ENCODE results near the gene HEMK1.

DNA sequence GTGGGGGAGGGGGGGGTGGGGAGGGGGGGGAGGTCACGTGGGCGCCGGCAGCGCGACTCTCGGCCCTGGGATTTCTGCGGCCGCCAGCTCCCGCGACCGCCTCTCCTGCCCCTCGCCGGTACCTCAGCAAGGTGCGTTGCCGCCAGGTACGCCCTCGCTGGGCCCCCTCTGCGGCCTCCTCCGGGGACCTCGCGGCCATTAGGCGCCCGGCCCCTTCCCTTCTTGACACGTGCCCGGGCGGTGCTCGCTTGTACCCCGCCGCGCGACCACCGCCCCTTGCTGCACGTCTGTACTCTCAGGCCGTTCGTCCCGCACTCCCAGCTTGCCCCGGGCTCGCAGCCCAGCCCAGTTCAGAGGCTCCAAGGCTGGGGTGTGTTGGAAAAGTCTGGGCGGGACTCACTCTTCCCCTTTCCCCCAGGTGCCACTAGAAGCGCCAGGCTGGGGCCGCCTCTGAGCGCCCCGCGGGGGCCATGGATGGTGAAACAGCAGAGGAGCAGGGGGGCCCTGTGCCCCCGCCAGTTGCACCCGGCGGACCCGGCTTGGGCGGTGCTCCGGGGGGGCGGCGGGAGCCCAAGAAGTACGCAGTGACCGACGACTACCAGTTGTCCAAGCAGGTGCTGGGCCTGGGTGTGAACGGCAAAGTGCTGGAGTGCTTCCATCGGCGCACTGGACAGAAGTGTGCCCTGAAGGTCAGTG, 47.9 kb downstream of the HEMK1 start, which contains the start of gene MAPKAPK3:
- no peak for TF ChIP-seq POLR2A (IDR thresholded peaks at IDR 0.05)
- TF ChIP-seq, protein P1, sequence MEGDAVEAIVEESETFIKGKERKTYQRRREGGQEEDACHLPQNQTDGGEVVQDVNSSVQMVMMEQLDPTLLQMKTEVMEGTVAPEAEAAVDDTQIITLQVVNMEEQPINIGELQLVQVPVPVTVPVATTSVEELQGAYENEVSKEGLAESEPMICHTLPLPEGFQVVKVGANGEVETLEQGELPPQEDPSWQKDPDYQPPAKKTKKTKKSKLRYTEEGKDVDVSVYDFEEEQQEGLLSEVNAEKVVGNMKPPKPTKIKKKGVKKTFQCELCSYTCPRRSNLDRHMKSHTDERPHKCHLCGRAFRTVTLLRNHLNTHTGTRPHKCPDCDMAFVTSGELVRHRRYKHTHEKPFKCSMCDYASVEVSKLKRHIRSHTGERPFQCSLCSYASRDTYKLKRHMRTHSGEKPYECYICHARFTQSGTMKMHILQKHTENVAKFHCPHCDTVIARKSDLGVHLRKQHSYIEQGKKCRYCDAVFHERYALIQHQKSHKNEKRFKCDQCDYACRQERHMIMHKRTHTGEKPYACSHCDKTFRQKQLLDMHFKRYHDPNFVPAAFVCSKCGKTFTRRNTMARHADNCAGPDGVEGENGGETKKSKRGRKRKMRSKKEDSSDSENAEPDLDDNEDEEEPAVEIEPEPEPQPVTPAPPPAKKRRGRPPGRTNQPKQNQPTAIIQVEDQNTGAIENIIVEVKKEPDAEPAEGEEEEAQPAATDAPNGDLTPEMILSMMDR (IDR thresholded peaks at IDR 0.05), result no peak

Measured in suprapubic skin (tissue), 3 donors.